22Rv1 (cell line): ENCODE data around the gene CINP.
"Not testable (repeated sequence)": the region's sequence is repeated elsewhere in the genome, so short reads cannot be mapped to it uniquely, and the experiment has no call there.

Source experiments
- CTCF ChIP-seq: fragments of 450-650 bp; IDR thresholded peaks from 2 replicates; pipeline ENCODE4 v1.5.1; 2017; ENCODE audit warnings: mild to moderate bottlenecking
- ZFX ChIP-seq: fragments of 450-650 bp; IDR thresholded peaks from 2 replicates; pipeline ENCODE4 v1.6.1; 2017; ENCODE audit warnings: antibody characterized with exemption, borderline replicate concordance

- not testable (repeated sequence) for TF ChIP-seq CTCF, ZFX
These were observed 33.3 kb downstream of the CINP start for GRCh38 chr14:102329381-102329780.
